ENCODE results near the gene RRP1B.

RRP1B gene

GRCh38 chr21:43736224-43736883 is 77.0 kb downstream of the RRP1B start:
- TF ChIP-seq Cebpa-rat (IDR thresholded peaks at IDR 0.05) = no peak
- Histone ChIP-seq H3K27ac (no peak overlapping the region), H3K27me3 (no peaks in the 10 kb centered on the region), H4K20me1 (peaks cover 78% of the 10 kb centered on the region), H3K9me3 (no peaks in the 10 kb centered on the region; the same call in 1 of the 2 replicates), H3K4me3 (no peak overlapping the region), H3K4me2 (peak overlapping the region; percentile 80), H3K9ac (no peak overlapping the region), H3K36me3 (peaks cover 19% of the 10 kb centered on the region; the same call in 1 of the 2 replicates), H3K4me1 (peaks cover 76% of the 10 kb centered on the region)

GRCh38 chr21:43737158-43737950 is 78.0 kb downstream of the RRP1B start:
- Histone ChIP-seq H4K20me1 (peaks cover 68% of the 10 kb centered on the region), H3K4me1 (peaks cover 67% of the 10 kb centered on the region), H3K27me3 (no peaks in the 10 kb centered on the region), H3K27ac (no peak overlapping the region), H3K4me3 (no peak overlapping the region), H3K9ac (no peak overlapping the region), H3K36me3 (peaks cover 26% of the 10 kb centered on the region; the same call in 1 of the 2 replicates), H3K4me2 (0 out of 2 replicates have a peak overlapping the region, but pooled peaks have one; percentile 80), H3K9me3 (no peaks in the 10 kb centered on the region; the same call in 1 of the 2 replicates)
- no peak for TF ChIP-seq Cebpa-rat (IDR thresholded peaks at IDR 0.05)

- no peak overlapping the region for H3K27ac ChIP-seq
- no peak for TF ChIP-seq Cebpa-rat (IDR thresholded peaks at IDR 0.05)
- peaks cover 44% of the 10 kb centered on the region for H3K4me1 ChIP-seq
- no peak overlapping the region for H3K4me3 ChIP-seq
- peaks cover 42% of the 10 kb centered on the region for H3K36me3 ChIP-seq
- peaks cover 45% of the 10 kb centered on the region for H4K20me1 ChIP-seq
- peak overlapping the region; percentile 71 for H3K4me2 ChIP-seq
- no peaks in the 10 kb centered on the region for H3K27me3 ChIP-seq
- H3K9me3 ChIP-seq = no peaks in the 10 kb centered on the region; the same call in 1 of the 2 replicates
- H3K9ac ChIP-seq = no peak overlapping the region
These were observed 80.5 kb downstream of the RRP1B start for GRCh38 chr21:43739621-43740435.

GRCh38 chr21:43740497-43741156 is 81.3 kb downstream of the RRP1B start:
- no peak overlapping the region for H3K9ac ChIP-seq
- H3K4me3 ChIP-seq = no peak overlapping the region
- H3K27me3 ChIP-seq = no peaks in the 10 kb centered on the region
- H3K4me2 ChIP-seq = peak overlapping the region; percentile 71
- no peak for TF ChIP-seq Cebpa-rat (IDR thresholded peaks at IDR 0.05)
- H4K20me1 ChIP-seq = peaks cover 37% of the 10 kb centered on the region
- H3K27ac ChIP-seq = no peak overlapping the region
- H3K4me1 ChIP-seq = peaks cover 36% of the 10 kb centered on the region
- no peaks in the 10 kb centered on the region; the same call in 1 of the 2 replicates for H3K9me3 ChIP-seq
- H3K36me3 ChIP-seq = peaks cover 45% of the 10 kb centered on the region

GRCh38 chr21:43741423-43742096 is 82.2 kb downstream of the RRP1B start:
- no peak overlapping the region for H3K4me3 ChIP-seq
- H3K4me2 ChIP-seq = no peak overlapping the region
- H3K9ac ChIP-seq = no peak overlapping the region
- H3K36me3 ChIP-seq = peaks cover 55% of the 10 kb centered on the region
- peaks cover 27% of the 10 kb centered on the region for H4K20me1 ChIP-seq
- no peak overlapping the region for H3K27ac ChIP-seq
- H3K27me3 ChIP-seq = no peaks in the 10 kb centered on the region
- no peak for TF ChIP-seq Cebpa-rat (IDR thresholded peaks at IDR 0.05)
- no peaks in the 10 kb centered on the region; the same call in 1 of the 2 replicates for H3K9me3 ChIP-seq
- H3K4me1 ChIP-seq = peaks cover 27% of the 10 kb centered on the region

- Histone ChIP-seq H3K27ac (no peak overlapping the region), H3K9me3 (no peaks in the 10 kb centered on the region), H3K4me1 (peaks cover 28% of the 10 kb centered on the region), H4K20me1 (peaks cover 10% of the 10 kb centered on the region; the same call in 1 of the 2 replicates), H3K27me3 (no peaks in the 10 kb centered on the region), H3K4me2 (no peak overlapping the region), H3K36me3 (peaks cover 52% of the 10 kb centered on the region), H3K4me3 (no peak overlapping the region), H3K9ac (no peak overlapping the region)
- no peak for TF ChIP-seq Cebpa-rat (IDR thresholded peaks at IDR 0.05)
These were observed 84.6 kb downstream of the RRP1B start for GRCh38 chr21:43743947-43744346.

- H3K4me2 ChIP-seq = no peak overlapping the region
- peaks cover 11% of the 10 kb centered on the region; the same call in 1 of the 2 replicates for H4K20me1 ChIP-seq
- H3K4me1 ChIP-seq = peaks cover 30% of the 10 kb centered on the region
- peaks cover 52% of the 10 kb centered on the region for H3K36me3 ChIP-seq
- H3K9me3 ChIP-seq = no peaks in the 10 kb centered on the region
- no peaks in the 10 kb centered on the region for H3K27me3 ChIP-seq
- H3K4me3 ChIP-seq = no peak overlapping the region
- no peak overlapping the region for H3K9ac ChIP-seq
- TF ChIP-seq Cebpa-rat (IDR thresholded peaks at IDR 0.05) = no peak
- no peak overlapping the region for H3K27ac ChIP-seq
These were observed 85.4 kb downstream of the RRP1B start for GRCh38 chr21:43744725-43745124.
